ENCODE measurements around the gene LGALS13.

LGALS13 gene, protein sequence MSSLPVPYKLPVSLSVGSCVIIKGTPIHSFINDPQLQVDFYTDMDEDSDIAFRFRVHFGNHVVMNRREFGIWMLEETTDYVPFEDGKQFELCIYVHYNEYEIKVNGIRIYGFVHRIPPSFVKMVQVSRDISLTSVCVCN

DNA sequence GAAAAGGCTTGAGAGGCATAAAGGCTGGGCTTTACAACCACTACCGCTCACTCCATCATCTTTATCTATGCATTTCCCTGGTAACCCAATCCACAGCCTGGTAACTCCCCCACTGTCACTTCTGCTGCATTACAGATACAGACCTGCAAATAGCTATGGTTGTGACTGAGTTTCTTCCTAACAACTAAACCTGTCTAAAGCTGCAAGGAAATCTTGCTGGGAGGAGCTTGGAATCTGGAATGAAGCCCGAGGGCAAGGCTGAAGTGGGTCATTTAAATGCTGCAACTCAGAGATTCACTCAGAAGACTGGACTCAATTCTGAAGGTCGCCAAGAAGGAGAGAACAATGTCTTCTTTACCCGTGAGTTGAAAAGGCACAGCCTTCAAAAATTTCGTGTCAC, at the start of gene LGALS13:
LGALS13 (plus strand) TSS at position 301 of the 400 bp plus-strand sequence; CDS start at position 346, 45 bp downstream.
- DNase-seq: no peak

DNA sequence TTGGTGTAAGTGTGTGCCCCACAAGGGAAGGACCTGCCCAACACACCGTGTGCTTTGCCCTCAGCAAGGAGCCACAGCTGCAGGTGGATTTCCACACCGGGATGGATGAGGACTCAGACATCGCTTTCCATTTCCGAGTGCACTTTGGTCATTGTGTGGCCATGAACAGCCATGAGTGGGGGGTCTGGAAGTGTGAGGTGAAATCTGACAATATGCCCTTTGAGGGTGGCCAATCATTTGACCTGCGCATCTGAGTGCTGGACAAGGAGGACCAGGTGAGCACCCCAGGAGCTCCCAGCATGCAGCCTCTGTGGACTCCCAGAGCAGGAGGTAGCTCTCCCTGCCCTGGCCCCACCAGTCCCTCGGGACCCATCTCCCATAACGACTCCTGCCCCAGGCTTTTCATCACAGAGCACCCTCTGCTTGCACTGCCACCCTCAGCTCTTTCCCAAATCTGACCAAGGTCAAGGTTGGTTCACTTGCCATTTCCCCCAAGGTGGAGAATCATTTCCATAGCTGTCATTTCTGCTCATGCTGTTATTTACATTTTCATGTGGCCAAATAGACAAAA, 49.2 kb upstream of the LGALS13 start:
- DNase-seq: no peak

DNA sequence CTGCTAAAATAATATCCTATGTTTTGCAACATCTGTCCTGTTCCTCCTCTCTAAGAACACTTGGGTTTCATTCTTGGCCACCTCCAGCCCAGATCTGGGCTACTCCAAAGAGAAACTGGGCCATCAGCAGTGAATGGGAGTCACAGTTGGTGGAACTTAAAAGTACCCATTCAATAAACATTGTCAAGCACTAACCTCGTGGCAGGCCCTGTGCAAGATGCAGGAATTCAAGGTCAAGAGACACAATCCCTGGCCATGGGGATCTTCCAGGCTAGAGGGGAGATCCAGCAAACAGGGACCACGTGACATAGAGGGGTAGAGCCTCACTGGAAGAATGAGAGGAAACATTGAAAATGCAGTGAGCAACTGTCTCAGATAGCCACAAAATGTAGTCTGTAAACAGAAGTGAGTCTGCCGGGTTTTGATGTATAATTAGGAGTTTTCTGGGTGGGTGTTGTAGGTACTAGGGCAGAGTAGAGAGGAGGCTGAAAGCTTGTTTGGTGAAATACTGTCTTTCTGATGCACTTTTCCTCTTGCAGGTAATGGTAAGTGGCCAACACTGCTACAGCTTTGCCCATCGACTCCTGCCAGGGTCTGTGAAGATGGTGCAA, 47.5 kb upstream of the LGALS13 start:
- DNase-seq: no peak

DNA sequence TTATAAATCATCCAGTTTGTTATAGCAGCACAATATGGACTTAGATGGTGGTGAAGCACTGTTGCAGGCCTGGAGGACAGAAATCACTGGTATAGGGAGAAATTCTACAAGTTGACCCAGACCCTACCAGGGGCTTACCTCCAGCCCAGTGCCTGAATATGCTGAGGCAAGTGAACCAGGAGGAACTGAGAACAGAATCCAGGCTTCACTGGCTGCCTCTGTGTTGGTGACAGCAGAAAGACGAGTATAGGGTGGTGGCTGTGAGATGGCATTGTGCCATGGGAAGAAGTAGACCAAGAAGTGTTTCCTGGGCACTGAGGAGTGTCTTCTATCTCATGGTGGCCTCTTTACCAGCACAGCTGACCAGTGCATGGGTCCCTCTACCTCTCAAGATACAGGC, 46.4 kb upstream of the LGALS13 start:
- no peak for DNase-seq

DNA sequence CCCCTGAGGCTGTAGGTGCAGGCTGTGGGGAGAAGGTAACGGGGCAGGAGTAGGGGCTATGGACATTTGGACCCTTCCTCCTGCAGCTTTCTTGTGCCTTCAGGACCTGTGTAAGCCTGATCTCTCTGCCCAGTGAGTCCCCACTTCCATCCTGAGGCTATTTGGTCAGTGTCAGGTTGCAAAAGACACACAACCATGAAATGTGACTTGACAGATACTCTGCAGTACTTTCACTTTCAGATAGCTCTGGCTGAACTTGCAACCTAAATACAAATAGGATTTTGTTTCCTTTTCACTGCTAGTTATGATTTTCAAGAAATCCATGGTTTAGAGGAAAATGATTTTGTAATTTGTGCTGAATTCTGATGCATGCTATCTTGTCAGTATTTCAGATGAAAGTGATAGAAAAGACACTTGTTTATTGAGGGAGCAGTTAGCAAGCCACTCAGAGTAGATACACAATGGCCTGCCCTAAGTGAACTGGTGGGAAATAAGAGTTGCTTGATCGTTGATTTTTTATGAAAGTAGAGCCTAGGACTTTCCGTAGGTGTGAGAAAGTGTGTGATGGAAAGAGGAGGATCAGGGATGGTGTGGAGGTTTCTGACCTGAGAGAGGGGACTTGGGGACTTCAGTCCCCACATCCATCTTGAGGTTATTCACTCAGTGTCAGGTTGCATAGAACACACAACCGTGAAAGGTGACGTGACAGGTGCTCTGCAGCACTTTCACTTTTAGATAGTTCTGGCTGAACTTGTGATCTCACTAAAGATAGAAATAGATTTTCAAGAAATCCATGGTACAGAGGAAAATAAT, 44.3 kb upstream of the LGALS13 start:
- DNase-seq: no peak

DNA sequence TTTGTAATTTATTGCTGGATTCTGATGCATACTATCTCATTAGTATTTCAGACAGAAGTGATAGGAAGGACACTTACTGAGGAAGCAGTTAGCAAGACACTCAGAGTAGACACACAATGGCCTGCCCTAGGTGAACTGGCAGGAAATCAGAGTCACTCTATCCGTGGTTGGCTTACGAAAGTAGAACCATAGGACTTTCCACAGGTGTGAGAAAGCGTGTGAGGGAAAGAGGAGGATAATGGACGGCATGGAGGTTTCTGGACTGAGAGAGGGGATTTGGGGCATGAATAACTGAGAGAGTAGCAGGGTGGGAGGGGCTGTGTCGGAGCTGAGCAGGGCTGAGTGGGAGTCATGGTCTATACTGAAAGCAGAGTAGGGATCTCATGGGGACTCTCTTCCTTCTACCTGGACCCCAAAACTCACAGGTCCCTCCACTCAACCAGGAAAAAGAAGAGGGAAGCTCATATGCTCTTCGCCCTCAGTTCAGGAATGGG, 43.7 kb upstream of the LGALS13 start:
- DNase-seq: no peak

DNA sequence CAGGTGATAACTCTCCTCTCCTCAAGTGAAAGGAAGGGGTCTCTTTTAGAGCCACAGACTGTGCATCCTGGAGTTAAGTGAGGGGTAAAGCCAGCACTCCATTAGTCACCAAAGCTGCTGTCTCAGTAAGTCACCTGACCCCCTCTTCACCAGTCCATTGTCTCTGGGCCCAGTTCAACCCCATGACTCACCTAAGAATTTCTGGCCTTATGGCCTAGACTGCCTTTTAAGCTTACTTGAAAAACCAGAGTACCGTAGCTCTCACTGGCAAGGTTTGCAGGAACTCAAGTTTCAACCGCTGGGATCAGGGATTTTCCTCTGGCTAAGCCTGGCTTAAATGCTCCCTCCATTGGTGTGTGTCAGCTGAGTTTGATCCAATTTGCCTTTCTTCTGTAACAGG, 38.9 kb upstream of the LGALS13 start:
- no peak for DNase-seq

DNA sequence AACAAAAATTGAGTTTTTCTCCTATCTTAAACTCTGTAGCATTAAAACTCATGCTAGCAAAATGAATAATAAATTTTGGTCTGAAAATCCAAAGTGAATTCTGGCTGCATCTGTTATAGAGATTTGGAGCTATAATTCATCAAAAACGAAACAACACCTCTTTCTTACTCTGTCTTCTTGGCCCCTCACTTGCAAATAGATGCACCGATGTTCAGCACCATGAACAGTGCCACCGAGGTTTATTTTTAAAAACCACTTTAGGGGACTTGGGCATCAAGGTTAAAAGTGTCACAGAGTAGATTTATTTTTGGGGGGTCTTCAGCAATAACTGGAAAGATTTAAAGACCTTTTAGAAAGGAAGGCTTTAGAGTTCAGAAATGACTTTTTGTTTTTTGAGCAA, 36.3 kb upstream of the LGALS13 start:
- no peak for DNase-seq

DNA sequence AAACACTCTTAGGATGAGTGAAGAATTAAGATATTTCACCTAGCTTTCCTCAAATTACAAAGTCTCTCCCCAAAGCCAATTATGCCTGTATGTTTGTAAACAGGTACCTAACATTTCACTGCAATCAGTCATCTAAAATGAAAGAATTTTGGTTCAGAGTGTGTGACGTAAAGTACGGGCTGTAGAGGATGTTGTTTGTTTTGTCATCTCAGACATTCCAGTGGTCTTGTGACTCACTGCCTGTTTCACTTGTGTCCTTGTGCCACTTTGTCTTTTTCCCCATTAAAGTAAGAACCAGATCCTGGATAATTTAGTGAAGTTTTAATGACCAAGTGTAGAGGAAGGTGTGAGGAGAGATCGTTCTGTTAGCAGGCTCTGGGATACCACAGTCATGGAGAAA, 33.7 kb upstream of the LGALS13 start:
- no peak for DNase-seq

DNA sequence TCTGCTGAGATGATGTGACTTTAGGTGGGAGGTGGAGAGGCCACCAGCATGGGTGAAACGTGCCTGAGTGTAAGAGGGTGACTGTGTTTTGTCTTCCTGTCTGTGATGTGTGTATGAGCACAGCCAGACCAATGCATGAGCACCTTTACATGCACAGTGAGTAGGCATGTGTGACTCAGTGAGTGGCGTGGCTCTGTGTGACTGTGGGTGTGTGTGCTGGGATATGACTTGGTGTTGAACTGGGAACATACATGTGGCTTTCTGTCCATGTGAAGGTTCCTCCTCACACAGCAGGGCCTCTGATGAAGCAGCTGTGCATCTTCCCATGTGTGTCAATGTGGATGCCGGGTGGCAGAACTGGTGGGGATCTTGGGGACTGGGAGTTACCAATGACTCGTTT, 19.9 kb upstream of the LGALS13 start:
- peak; percentile 22 to 26 for DNase-seq

DNA sequence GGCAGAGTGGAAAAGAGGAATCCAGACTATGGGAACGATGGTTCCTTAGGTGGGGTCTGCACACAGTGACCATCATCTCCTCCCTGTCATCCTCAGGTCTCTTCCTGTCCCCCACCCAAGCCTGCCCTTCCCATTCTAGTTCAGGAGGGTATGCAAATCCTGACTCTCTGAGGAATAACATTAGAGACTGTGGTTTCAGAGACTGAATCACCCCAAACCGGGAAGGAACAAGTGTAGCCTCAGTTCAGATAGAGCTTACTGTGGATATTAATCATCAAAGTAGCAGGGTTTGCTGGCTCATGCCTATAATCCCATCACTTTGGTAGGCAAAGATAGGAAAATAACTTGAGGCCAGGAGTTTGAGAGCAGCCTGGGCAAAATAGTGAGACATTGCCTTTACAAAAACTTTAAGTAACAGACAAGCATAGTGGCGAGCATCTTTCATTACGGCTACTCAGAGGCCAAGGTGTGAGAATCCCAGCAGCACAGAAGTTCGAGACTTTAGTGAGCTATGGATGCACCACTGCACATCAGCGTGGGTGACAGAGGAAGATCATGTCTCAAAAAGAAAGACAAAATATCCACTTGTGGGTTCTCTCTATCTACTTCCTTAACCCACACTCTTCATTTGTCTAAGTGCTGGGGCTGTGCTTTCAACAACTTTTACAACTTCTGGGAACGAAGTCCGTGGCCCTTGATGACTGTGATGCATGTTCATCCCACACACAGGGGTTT, 19.3 kb upstream of the LGALS13 start:
- peak; percentile 13 to 16 for DNase-seq

DNA sequence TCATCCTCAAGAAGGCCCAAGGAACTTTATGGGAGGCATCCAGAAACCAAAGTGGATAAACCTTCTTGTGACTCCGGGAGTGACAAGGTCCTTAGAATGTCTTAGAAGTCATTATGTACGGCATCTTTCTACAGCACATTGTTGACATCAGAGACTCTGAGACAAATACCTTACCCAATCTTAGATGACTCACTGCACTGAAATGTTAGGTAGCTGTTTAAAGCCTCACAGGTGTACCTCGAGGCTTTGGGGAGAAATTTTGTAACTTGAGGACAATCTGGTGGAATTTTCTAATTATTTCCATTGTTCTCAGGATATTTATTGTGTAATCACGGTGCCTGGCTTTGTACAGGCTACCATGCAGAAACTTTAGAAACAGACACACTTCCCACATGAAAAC, 14.8 kb upstream of the LGALS13 start:
- DNase-seq: no peak

DNA sequence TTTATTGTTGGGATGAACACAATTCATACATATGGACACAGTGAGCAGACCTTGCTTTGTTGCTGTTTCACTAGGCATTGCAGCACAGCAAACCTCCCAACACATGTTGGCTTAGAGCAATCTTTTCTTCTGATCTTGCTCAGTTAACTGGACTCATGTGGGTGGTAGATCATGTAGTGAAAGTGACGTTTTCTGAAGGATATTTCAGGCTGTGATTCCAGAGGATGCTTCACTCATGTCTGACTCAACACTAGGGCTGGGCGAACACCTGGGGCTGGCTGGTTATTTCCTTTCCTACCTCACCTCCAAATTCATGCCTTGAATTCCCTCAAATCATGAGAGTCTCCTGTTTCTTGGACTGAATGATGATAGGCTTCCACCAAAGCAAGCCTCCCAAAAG, 14.3 kb upstream of the LGALS13 start:
- DNase-seq: no peak

DNA sequence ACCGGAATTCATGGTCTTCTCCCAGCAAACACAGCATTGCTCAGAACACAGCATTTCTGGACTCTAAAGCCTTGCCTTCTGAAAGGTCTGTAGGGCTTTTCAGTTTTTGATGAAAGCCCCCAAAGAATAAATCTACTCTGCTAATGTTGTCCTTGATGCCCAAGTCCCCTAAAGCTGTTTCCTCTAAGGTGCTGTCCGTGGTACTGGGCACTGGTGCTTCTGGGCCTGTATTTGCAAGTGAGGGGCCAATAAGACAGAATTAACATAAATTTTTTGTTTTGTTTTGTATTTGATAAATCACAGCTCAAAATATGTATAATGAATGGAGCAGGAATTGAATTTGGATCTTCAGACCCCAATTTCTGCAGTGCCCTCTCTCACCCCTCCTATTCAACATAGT, 12.1 kb upstream of the LGALS13 start:
- DNase-seq: no peak

DNA sequence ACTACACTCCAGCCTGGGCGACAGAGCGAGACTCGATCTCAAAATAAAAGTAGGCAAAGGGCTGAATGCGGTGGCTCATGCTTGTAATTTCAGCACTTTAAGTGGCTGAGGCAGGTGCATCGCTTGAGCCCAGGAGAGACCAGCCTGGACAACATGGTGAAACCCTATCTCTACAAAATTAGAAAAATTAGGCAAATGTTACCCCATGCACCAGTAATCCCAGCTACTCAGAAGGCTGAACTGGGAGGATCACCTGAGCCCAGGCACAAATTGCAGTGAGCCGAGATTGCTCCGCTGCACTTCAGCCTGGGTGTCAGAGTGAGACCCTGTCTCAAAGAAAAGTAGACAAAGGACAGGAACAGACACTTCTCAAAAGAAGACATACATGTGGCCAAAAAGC, 9.9 kb upstream of the LGALS13 start:
- DNase-seq: no peak

DNA sequence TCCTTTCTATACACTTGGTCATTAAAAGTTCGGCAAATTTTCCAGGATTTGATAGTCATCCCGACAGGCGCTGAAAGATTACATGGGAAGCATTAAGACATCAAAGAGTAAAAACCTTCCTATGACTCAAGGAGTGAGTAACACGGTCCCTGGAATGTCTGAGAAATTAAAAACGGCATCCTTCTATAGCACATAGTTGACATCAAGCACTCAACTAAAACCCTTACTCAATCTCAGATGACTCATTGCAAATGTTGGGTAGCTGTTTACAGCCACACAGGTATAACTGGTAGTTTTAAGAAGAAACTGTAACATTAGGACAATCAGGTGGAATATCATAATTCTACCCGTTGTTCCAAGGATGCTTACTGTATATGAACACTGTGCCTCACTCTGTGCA, 6.4 kb upstream of the LGALS13 start:
- DNase-seq: no peak

DNA sequence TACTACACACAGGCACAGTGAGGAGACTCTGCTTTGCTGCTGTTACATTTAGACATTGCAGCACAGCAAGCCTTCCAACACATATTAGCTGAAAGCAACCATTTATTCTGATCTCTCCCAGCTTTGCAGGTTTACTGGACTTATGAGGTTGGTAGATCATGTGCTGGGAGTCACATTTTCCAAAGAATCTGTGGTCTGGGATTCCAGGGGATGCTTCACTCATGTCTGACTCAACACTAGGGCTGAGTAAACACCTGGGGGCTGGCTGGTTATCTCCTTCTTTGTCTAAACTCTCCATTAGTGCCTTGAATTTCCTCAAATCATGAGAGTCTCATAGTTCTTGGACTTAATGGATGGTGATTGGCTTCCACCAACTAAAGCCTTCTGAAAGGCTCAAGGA, 5.4 kb upstream of the LGALS13 start:
- DNase-seq: no peak

DNA sequence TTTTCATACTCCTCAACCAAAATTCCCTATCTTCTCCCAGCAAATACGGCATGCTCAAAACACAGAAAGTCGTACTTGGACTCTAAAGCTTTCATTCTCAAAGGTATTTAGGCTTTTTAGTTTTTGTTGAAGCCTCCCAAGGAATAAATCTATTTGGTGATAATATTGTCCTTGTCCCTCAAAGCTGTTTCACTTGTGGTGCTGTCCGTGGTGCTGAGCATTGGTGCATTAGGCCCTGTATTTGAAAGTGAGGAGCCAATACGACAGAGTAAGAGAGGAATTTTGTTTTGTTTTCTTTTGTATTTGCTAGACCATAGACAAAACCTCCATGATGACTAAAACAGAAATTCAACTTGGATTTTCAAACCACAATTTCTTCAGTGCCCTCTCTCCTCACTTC, 3.2 kb upstream of the LGALS13 start:
- DNase-seq: peak; percentile 26 to 37

DNA sequence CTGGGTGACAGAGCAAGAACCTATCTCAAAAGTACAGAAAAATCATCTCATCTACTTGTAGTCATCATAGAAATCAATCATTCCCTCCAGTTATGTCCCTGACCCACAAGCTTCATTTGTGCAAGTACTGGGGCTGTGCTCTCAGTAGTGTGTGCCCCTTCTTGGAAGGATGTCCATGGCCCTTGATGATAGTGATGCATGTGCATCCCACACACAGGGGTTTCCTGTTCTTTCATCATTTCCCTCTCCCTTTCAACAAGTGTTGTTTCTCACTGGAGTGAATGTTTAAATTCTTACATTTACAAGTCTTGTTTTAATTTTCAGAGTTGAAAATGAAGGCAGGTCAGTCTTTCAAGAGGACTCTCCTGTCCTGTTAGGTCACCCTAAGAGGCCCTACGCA, 1.5 kb downstream of the LGALS13 start:
- DNase-seq: no peak

DNA sequence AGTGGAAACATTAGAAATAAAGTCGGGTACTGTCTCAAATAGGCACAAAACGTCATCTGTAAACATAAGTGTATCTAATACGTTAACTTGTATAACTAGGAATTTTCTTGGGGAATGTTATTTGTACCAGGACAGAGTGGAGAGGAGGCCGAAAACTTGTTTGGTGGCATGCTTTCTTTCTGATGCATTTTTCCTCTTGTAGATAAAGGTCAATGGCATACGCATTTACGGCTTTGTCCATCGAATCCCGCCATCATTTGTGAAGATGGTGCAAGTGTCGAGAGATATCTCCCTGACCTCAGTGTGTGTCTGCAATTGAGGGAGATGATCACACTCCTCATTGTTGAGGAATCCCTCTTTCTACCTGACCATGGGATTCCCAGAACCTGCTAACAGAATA, 4.7 kb downstream of the LGALS13 start:
- DNase-seq: no peak

DNA sequence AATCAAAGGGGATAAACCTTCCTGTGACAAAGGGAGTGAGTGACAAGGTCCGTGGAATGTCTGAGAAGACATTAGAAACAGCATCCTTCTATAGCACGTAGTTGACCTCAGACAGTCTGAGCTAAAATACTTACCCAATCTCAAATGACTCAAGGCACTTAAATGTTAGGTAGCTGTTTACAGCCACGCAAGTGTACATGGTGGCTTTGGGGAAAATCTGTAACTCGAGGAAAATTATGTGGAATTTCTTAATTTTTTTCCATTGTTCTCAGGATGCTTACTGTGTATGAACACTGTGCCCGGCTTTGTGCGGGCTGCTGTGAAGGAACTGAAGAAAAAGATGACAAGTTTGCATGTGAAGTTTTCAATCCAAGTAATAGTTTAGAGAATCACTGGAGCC, 5.2 kb downstream of the LGALS13 start:
- DNase-seq: no peak

DNA sequence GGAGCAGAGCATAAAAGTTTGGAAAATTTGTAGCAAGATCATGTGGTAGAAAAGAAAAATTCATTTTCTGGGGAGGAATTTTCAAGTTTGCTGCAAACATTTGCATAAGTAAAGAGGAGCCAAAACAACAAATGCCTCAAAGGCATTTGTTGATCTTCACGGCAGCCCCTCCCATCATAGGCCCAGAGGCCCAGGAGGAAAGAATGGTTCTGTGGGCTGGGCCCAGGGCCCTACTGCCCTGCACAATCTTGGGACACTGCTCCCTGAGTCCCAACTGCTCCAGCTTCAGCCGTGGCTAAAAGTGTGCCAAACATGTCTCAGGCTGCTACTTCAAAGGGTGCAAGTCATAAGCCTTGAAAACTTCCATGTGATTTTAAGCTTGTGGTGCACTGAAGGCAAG, 11.3 kb downstream of the LGALS13 start:
- DNase-seq: no peak

DNA sequence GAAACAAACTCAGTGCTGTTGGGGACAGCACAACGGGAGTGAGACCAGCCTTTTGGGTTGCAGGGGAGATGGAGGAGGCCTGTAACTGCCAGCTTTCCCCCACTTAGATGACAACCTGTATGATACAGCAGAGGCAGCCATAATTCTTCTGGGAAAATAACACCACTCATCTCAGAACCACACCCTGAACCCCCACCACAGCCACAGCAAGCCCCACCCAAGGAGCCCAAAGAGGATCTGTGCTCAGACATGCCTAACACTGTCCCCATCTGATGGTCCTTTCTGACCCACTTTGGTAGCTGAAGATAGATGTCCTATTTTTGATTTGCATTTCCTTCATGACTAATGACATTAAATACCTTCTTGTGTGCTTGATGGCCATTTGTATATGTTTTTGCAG, 15.4 kb downstream of the LGALS13 start:
- DNase-seq: no peak

Data from stimulated activated CD4-positive, alpha-beta T cell treated with anti-CD3 and anti-CD28 coated beads, Interleukin-2, amount 100 ng/mL, for 48 hours (primary cell).